Measurements from ENCODE around the gene C1QL2.

GRCh38 chr2:119119999-119120756, 38.4 kb downstream of the C1QL2 start:
- TF ChIP-seq POLR2A (IDR thresholded peaks at IDR 0.05) (no peak), CTCF (IDR thresholded peaks at IDR 0.05) (no peak)
